ENCODE measurements around the gene KCNMA1.
A peak's percentile ranks its signal among the peaks of the same experiment; 100 is the strongest.

The KCNMA1 gene

GRCh38 chr10:77173615-77174461, 463.8 kb downstream of the KCNMA1 start:
- peaks cover 0 to 33% (median 20%) of the 10 kb centered on the region in 10 experiments; a peak in 17 of 20 replicates for H3K4me1 ChIP-seq
- H3K4me3 ChIP-seq = no peak overlapping the region
- peaks cover 0 to 77% (median 0%) of the 10 kb centered on the region in 11 experiments; a peak in 1 of 22 replicates for H4K20me1 ChIP-seq
- H3K27me3 ChIP-seq = no peaks in the 10 kb centered on the region
- TF ChIP-seq Cebpa-rat (IDR thresholded peaks at IDR 0.05) = no peak; a peak in 1 of 22 replicates
- peak overlapping the region in 3 of 11 experiments; percentile 10 to 38 (median 19); a peak in 4 of 22 replicates for H3K4me2 ChIP-seq
- H3K9ac ChIP-seq = no peak overlapping the region
- H3K9me3 ChIP-seq (replicated peaks in 1 of 11) = no peaks in the 10 kb centered on the region
- no peak overlapping the region for H3K27ac ChIP-seq
- H3K36me3 ChIP-seq = no peaks in the 10 kb centered on the region

DNA sequence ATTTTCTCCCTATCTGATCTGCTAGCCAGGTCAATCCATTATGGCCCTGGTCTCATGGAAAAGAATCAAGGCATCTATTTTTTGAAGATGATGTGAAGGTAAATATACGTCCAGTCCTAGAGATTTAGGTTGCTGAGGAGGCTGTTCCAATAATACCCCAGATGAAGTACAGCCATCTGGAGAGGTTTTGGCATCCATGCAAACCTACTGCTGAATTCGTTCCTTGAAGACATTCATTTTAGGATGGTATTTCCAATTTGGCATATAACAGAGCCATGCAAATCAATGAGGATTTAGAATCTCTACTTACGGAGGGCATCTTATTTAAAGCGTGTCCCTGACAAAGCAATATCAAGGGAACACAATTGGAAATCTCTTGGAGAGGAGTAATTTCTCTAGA, 465.5 kb downstream of the KCNMA1 start:
- H3K9ac ChIP-seq = no peak overlapping the region
- no peak for TF ChIP-seq Cebpa-rat (IDR thresholded peaks at IDR 0.05)

DNA sequence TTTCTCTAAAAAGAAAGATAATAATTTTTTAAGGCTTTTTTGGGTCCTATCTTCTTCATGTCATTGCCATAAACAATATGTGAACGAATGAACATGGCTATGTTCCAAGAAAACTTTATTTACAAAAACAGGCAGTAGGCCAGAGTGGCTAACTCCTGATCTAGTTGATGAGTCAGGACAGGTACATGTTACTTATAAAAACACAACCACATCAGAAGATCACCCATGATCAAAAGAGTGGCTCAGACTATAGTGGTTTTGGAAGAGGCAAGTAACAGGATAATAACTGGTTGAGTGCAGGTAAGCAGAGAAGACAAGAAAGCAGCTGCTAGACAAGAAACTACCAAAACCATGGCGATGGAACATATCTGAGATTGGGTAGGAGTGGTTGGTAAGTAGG, 468.7 kb downstream of the KCNMA1 start:
- TF ChIP-seq Cebpa-rat (IDR thresholded peaks at IDR 0.05) = no peak
- Histone ChIP-seq H3K4me3 (no peak overlapping the region), H3K4me2 (no peak overlapping the region), H3K9me3 (replicated peaks in 1 of 11) (no peaks in the 10 kb centered on the region), H3K4me1 (peaks cover 0 to 9% (median 4%) of the 10 kb centered on the region in 10 experiments; a peak in 12 of 20 replicates), H3K36me3 (no peaks in the 10 kb centered on the region), H3K27me3 (no peaks in the 10 kb centered on the region), H3K9ac (no peak overlapping the region), H3K27ac (no peak overlapping the region), H4K20me1 (peaks cover 0 to 61% (median 0%) of the 10 kb centered on the region in 11 experiments; a peak in 1 of 22 replicates)

More for the DNA sequence above, 465.5 kb downstream of the KCNMA1 start:
- no peak overlapping the region for H3K4me2 ChIP-seq
- no peaks in the 10 kb centered on the region for H3K36me3 ChIP-seq
- no peaks in the 10 kb centered on the region for H3K9me3 ChIP-seq (replicated peaks in 1 of 11)
- no peak overlapping the region for H3K27ac ChIP-seq
- H3K27me3 ChIP-seq = no peaks in the 10 kb centered on the region
- H3K4me1 ChIP-seq = peaks cover 0 to 33% (median 20%) of the 10 kb centered on the region in 10 experiments; a peak in 17 of 20 replicates
- no peak overlapping the region for H3K4me3 ChIP-seq
- H4K20me1 ChIP-seq = peaks cover 0 to 91% (median 0%) of the 10 kb centered on the region in 11 experiments; a peak in 1 of 22 replicates

DNA sequence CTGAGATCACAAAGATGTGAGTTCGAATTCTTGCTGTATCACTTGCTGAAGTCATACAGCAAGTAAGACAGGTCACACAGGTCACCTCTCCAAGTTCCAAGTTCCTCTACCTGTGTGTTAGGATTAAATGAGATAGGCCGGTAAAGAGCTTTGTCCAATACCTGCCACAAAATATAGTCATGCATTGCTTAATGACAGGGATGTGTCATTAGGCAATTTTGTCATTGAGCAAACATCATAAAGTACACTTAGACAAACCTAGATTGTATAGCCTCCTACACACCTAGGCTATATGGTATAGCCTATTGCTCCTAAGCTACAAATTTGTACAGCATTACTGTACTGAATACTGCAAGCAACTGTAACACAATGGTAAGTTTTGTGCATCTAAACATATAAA, 469.4 kb downstream of the KCNMA1 start:
- H4K20me1 ChIP-seq = peaks cover 0 to 54% (median 0%) of the 10 kb centered on the region in 11 experiments; a peak in 1 of 22 replicates
- H3K4me3 ChIP-seq = no peak overlapping the region
- H3K27ac ChIP-seq = no peak overlapping the region
- H3K9me3 ChIP-seq (replicated peaks in 1 of 11) = no peaks in the 10 kb centered on the region
- TF ChIP-seq Cebpa-rat (IDR thresholded peaks at IDR 0.05) = no peak
- H3K9ac ChIP-seq = no peak overlapping the region
- peaks cover 0 to 12% (median 0%) of the 10 kb centered on the region in 10 experiments; a peak in 7 of 20 replicates for H3K4me1 ChIP-seq
- H3K36me3 ChIP-seq = no peaks in the 10 kb centered on the region
- H3K27me3 ChIP-seq = no peaks in the 10 kb centered on the region
- H3K4me2 ChIP-seq = no peak overlapping the region

- Histone ChIP-seq H4K20me1 (peaks cover 0 to 49% (median 0%) of the 10 kb centered on the region in 11 experiments; a peak in 2 of 22 replicates), H3K4me3 (no peak overlapping the region), H3K27me3 (no peaks in the 10 kb centered on the region), H3K4me2 (peak overlapping the region in 4 of 11 experiments; percentile 1 to 46 (median 35); a peak in 3 of 22 replicates), H3K9me3 (replicated peaks in 1 of 11) (no peaks in the 10 kb centered on the region), H3K4me1 (peaks cover 0 to 13% (median 0%) of the 10 kb centered on the region in 10 experiments; a peak in 7 of 20 replicates), H3K36me3 (no peaks in the 10 kb centered on the region), H3K27ac (no peak overlapping the region), H3K9ac (0 out of 22 replicates have a peak overlapping the region, but pooled peaks of 1 of the 11 experiments have one; percentile 20)
- no peak for TF ChIP-seq Cebpa-rat (IDR thresholded peaks at IDR 0.05)
Measured at GRCh38 chr10:77165445-77166208, 472.0 kb downstream of the KCNMA1 start.

GRCh38 chr10:77164616-77165311, 472.8 kb downstream of the KCNMA1 start:
- Histone ChIP-seq H3K27me3 (no peaks in the 10 kb centered on the region), H3K4me2 (no peak overlapping the region), H3K36me3 (no peaks in the 10 kb centered on the region), H3K4me1 (peaks cover 0 to 13% (median 0%) of the 10 kb centered on the region in 10 experiments; a peak in 7 of 20 replicates), H4K20me1 (peaks cover 0 to 51% (median 0%) of the 10 kb centered on the region in 11 experiments; a peak in 1 of 22 replicates), H3K9me3 (replicated peaks in 1 of 11) (no peaks in the 10 kb centered on the region), H3K9ac (no peak overlapping the region), H3K27ac (no peak overlapping the region), H3K4me3 (no peak overlapping the region)
- no peak for TF ChIP-seq Cebpa-rat (IDR thresholded peaks at IDR 0.05)

DNA sequence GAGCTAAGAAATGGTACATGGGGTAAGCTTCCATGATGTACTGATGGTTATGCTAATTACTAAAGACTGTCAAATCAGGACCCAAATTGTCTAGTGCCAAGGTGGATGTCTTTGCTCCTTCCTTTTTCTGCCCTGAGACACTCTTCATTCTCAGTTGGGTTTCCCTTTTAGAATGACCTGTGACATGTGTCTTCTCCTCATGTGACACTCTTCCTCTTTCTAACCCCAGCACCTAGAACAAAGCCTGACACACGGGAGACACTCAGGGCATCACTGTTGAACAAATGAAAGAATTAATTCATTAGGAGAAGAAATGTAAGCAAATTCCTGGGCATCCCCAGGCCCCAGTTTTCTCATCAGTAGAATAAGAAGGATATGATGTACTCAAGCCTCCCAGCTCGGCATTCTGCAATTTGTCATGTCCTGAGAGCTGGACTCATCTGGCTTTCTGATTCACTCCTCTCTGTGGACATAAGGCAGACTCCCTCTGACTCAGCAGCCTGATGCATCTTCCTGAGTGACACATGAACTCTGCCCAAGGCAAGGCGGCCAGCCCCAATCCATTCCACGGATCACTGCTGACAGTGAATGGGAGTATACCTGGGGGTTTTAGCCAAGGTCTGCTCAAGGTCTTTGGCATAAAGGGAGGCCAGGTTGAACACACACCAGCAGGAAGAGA, 473.8 kb downstream of the KCNMA1 start:
- no peak for TF ChIP-seq Cebpa-rat (IDR thresholded peaks at IDR 0.05)
- peaks cover 0 to 13% (median 0%) of the 10 kb centered on the region in 10 experiments; a peak in 6 of 20 replicates for H3K4me1 ChIP-seq
- no peaks in the 10 kb centered on the region for H3K36me3 ChIP-seq
- H3K27ac ChIP-seq = no peak overlapping the region
- H4K20me1 ChIP-seq = peaks cover 0 to 51% (median 0%) of the 10 kb centered on the region in 11 experiments; a peak in 1 of 22 replicates
- no peak overlapping the region for H3K9ac ChIP-seq
- H3K9me3 ChIP-seq (replicated peaks in 1 of 11) = no peaks in the 10 kb centered on the region
- H3K27me3 ChIP-seq = no peaks in the 10 kb centered on the region
- H3K4me2 ChIP-seq = peak overlapping the region in 3 of 11 experiments; percentile 20 to 28 (median 27); a peak in 5 of 22 replicates
- H3K4me3 ChIP-seq = no peak overlapping the region

- H3K4me2 ChIP-seq = no peak overlapping the region
- H3K9ac ChIP-seq = no peak overlapping the region
- no peaks in the 10 kb centered on the region for H3K9me3 ChIP-seq (replicated peaks in 1 of 11)
- peaks cover 0 to 13% (median 0%) of the 10 kb centered on the region in 10 experiments; a peak in 6 of 20 replicates for H3K4me1 ChIP-seq
- peaks cover 0 to 51% (median 0%) of the 10 kb centered on the region in 11 experiments; a peak in 1 of 22 replicates for H4K20me1 ChIP-seq
- H3K27ac ChIP-seq = no peak overlapping the region
- no peaks in the 10 kb centered on the region for H3K36me3 ChIP-seq
- TF ChIP-seq Cebpa-rat (IDR thresholded peaks at IDR 0.05) = no peak
- no peak overlapping the region for H3K4me3 ChIP-seq
- H3K27me3 ChIP-seq = no peaks in the 10 kb centered on the region
Measured at GRCh38 chr10:77162697-77163096, 474.9 kb downstream of the KCNMA1 start.

All from BLaER1 treated with 17β-estradiol and CSF1 and Interleukin-3, amounts not matched to agents 10 nM and 100 nM (cell line).